GM19351 (cell line): ENCODE measurements around the gene ANGEL1.

Experiments
- ATAC-seq: cut with Tn5 transposase; IDR thresholded peaks from one replicate; pipeline ENCODE4 v1.9.1; 2021; ENCODE audit warnings: mild to moderate bottlenecking, moderate library complexity; ENCODE audit not compliant: unreplicated experiment

ANGEL1 gene

GRCh38 chr14:76780360-76780759 is 32.3 kb downstream of the ANGEL1 start:
- ATAC-seq: no peak

GRCh38 chr14:76780058-76780345 is 32.7 kb downstream of the ANGEL1 start:
- no peak for ATAC-seq

- no peak for ATAC-seq
Observed at GRCh38 chr14:76779221-76780057, 33.2 kb downstream of the ANGEL1 start.

DNA sequence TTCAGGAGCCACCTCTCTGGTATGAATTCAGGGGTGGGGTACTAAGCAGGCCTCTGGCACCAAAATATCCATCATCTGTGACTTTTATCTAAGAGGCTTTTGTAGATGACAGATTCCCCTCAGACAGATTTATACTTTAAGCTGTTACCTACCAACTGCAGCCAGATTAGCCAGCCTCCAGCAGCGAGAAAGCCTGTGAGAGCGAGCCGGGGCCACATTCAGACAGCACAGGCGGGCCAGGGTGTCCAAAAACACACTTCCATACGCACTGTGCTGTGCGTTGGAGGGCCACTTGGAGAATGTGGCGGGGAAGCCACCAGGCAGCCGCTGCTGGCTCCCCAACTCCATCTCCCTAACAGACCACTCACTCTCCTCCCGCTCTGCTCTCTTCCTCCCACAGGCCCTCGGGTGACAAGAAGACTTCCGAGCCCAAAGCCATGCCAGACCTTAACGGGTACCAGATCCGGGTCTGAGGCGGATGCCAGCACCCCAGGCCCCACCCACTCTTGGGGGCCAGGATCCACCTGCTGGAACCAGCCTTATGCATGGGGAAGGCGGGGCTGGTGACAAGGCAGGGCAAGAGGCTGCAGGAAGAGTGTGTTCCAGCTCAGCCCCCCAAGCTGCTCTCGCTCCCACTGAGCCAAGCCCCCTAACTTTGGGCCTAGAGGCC is 34.0 kb downstream of the ANGEL1 start:
- ATAC-seq: no peak

GRCh38 chr14:76777721-76778120 is 35.0 kb downstream of the ANGEL1 start:
- no peak for ATAC-seq

- no peak for ATAC-seq
Observed at GRCh38 chr14:76776428-76777251, 36.0 kb downstream of the ANGEL1 start.

DNA sequence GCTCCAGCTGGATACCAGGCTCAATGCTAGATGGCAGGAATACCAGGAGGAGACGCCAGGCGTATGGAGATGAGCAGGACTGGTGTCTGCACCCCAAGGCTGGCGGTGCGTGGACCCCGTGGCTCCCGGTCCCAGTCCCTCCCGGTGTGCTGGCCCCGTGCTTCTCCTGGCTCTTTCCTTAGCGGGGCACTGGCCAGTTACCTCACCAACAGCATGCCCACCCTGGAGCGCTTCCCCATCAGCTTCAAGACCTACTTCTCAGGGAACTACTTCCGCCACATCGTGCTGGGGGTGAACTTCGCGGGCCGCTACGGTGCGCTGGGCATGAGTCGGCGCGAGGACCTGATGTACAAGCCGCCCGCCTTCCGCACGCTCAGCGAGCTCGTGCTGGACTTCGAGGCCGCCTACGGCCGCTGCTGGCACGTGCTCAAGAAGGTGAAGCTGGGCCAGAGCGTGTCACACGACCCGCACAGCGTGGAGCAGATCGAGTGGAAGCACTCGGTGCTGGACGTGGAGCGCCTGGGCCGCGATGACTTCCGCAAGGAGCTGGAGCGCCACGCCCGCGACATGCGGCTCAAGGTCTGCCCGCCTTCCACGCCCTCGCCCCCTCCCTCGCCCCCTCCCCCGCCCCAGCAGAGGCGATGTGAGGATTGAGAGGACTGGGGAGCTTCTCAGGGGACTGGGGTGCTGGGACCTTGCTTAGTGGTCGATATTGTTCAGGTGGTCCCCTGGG is 36.8 kb downstream of the ANGEL1 start:
- ATAC-seq: no peak

DNA sequence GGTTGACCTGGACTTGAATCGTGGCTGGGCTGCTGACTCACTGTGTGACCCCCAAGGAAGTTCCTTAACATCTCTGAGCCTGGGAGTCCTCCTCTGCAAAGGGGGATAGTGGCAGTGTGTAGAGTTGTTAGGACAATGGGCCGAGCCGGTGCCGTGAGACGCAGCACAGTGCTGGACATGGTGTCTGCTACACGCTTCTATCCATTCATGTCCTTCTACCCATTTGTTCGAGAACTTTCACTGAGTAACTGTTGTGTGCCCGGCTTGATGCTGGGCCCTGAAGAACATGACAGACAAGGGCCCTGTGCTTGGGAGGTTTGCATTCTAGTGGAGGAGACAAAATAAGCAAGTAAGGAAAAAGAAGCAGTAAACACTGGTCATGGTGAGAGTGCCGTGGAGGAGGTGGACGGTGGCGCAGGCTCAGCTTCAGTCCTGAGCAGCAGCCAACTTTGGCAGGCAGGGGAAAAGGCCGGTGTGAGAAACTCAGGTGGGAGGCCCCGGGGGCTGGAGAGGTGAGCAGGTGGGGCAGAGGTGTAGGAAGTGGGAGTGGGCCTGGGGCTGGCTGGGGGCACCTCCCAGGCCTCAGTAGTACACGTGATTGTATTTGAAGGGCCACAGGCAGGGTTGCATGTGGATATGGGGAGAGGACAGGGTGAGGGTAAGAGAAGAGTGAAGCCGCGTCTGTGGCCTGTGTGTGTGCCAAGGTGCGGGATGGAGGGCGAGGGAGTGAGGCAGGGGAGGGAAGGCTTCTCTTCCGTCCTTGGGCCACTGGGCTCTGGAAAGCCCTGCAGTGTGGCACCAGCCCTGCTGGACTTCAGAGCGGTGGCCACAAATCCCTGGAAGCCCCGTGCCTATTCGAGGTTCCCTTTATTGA is 37.6 kb downstream of the ANGEL1 start:
- ATAC-seq: no peak

- ATAC-seq: no peak
Observed at GRCh38 chr14:76773956-76774820, 38.5 kb downstream of the ANGEL1 start.

DNA sequence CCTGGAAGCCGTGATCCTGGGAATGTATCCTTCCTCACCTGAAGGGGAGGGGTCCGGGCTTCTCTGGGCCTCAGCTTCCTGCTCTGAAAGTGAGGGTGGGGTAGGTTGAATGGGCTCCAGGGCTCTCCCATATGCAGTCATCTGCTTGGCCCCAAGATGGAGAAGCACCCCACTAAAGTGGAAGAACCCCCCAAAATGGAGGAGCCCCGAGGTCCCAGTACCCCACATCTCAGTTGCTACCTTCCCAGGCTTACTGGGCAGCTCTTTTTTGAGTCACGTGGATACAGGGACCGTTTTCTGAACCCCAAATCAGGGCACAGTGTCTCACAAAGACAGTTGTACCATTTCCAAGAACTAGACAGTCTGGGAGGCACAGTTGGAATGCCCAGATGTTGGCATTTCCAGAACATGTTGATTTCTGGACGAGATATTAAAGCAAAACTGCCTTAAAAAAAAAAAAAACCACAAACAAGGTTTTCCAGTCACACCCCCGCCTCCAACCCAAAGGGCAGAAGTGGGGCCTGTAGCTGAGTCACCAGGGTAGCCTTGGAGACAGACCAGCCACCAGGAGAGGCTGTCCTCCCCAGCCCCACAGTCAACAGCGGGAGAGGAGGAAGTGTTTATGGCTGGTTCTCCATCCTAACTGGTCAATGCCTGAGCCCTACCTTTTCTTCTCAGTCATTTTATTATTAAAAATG is 39.3 kb downstream of the ANGEL1 start:
- no peak for ATAC-seq

DNA sequence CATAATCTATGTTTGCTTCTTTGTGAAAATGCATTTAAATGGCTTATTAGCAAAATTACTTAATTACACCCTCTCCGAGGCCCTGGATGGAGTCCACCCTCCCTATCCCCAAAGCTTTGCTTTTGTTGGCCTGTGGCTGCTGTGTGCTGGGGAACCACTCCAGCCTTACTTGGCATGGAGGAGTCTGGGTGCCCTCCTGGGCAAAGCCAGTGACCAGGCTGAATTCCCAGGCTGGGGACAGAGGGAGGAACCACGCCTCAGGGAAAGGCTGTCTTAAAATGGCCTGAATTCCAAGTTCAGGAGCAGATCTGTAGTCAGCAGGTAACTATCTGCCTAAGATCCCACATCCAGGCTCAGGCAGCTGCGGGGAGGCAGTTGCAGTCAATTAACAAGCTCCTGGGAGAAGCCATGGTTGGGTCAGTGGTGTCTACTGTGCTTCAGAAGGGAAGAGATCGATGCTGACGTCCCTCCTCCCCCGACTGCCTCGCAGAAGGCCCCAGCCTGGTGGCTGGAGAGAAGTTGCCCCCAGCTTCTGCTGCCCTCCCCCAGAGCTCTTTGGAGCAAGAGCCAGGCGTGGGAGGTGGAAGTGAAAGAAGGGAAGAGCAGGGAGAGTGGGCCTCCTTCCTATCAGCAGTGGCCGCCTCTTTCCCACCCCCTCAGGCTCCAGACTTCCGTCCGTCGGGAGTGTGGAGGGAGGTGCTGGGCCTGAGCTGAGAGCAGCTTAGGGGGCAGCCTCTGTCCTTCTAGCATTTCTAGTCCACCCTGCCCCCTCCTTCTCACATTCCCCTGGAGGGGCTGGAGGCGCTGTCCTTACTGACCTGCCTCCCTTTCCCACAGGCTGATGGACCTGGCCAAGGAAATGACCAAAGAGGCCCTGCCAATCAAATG is 40.1 kb downstream of the ANGEL1 start:
- no peak for ATAC-seq

DNA sequence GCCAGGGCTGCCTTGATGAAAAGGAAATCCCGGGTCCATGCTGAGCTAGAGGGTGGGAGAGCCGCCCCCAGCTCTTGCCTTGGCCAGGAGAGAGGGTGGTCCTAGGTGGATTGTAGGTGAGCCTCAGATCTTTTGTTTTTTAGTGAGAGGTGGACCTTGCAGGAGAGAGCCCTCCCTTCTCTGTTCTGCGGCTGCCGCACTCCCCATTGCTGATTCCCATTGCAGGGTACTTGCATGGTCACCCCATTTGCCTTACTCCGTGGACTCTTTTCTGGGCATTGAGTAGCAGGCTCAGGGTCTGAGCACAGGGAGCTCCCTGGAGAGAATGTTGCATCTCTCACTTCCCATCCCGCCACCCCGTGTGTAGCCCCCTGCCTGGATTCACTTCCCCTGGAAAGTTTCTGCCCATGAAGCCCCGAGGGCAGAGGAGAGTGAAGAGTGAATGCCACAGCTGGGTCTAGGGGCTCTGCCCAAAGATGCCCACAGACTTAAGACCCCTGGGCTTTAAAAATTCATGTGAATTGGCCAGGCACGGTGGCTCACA is 41.2 kb downstream of the ANGEL1 start:
- no peak for ATAC-seq

DNA sequence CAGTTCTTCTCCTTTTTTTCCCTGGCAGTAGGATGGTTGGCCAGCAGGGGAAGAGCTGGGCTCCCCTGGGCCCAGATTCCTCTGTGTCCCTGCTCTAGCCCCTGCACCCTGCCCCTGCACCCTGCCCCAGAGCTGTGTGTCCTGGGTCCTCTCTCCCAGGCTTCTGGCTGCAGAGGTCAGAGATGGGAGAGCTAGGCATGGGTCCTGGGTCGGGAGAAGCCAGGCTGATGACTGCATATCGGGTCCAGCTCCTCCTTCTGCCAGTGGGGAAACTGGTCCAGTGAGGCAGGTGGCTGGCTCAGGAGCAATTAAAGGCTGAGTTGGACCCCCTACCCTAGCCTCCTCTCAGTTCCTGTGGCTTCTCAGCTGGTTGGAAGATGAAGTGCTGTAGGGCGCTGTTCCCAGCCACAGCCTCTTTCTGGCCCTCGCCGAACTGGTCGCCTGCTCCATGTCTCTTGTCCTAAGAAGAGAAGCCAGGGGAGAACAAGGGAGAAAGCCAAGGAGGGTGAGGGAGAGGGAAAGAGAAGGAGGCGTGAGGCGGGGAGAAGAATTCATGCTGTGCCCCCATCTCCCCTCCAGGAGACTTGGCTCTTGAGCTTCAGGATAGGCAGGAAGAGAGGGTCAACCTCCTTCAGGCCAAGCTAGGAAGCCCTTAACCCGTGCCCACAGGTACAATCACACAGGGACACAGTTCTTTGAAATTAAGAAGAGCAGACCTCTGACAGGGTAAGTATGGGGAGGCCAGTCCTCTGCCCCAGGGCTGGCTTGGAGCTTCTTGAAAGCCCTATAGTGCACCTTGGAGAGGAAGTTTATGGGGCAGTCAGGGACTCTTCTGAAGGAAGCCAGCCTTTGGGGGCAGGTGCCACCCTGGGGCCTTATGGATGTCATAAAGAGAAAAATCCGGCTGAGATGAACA is 41.9 kb downstream of the ANGEL1 start:
- no peak for ATAC-seq

GRCh38 chr14:76769636-76770292 is 42.9 kb downstream of the ANGEL1 start:
- no peak for ATAC-seq

- ATAC-seq: no peak
Observed at GRCh38 chr14:76768671-76769500, 43.8 kb downstream of the ANGEL1 start.
